Activated B cell treated with CpG ODN at 0.5 μM for 24 hours (primary cell): ENCODE measurements around the gene RNF207. TPM values are rescaled to one million over a fixed set of nuclear protein-coding genes. Genes with fewer than 3 reads are reported as not detected.

Experiments used
- ATAC-seq: fragments of 200-7000 bp; cut with Tn5 transposase; one replicate; pipeline ENCODE4 v1.10.0; 2021; ENCODE audit warnings: low read depth, mild to moderate bottlenecking, moderate library complexity
- CTCF ChIA-PET: fragments of 350-600 bp; sonication (Branson Sonifier 250); formaldehyde crosslinking; loops from one replicate; lab custom pipeline; 2021; ENCODE audit warnings: antibody characterized with exemption; lab: Charles Lee
- POLR2A ChIA-PET: fragments of 350-600 bp; sonication (Branson Sonifier 250); formaldehyde crosslinking; loops from one replicate; lab custom pipeline; 2021; ENCODE audit warnings: antibody characterized with exemption; lab: Charles Lee
- DNase-seq: peaks from one replicate; pipeline ENCODE4 v3.0.0; 2022
- H3K27ac Mint-ChIP-seq: one replicate; pipeline ENCODE4 v1.8.0; 2020; ENCODE audit warnings: mixed read lengths
- H3K27me3 Mint-ChIP-seq: one replicate; pipeline ENCODE4 v1.8.0; 2021; ENCODE audit warnings: mixed read lengths
- H3K36me3 Mint-ChIP-seq: one replicate; pipeline ENCODE4 v1.8.0; 2021; ENCODE audit warnings: low read depth, mixed read lengths
- H3K4me1 Mint-ChIP-seq: one replicate; pipeline ENCODE4 v1.8.0; 2021; ENCODE audit warnings: mixed read lengths
- H3K4me3 Mint-ChIP-seq: one replicate; pipeline ENCODE4 v1.8.0; 2020; ENCODE audit warnings: mild to moderate bottlenecking, mixed read lengths
- H3K9me3 Mint-ChIP-seq: one replicate; pipeline ENCODE4 v1.8.0; 2020; ENCODE audit warnings: mixed read lengths
- intact Hi-C: fragments of 100-400 bp; cut with micrococcal nuclease; formaldehyde crosslinking; loops from one replicate; pipeline ENCODE4 v1.15.1; 2024
- total RNA-seq: library from RNA; stranded (reverse); gene quantifications from 2 replicates; pipeline ENCODE4 v1.2.3, GENCODE V29; 2022
- TF ChIP-seq, protein P1 (sequence below): fragments of 200-600 bp; IDR thresholded peaks from one replicate; pipeline ENCODE4 v1.8.0; 2022; ENCODE audit warnings: antibody characterized with exemption, mild to moderate bottlenecking

Gene RNF207
- total RNA-seq, 1 donor from 2014 or later, result 3.3 TPM

DNA sequence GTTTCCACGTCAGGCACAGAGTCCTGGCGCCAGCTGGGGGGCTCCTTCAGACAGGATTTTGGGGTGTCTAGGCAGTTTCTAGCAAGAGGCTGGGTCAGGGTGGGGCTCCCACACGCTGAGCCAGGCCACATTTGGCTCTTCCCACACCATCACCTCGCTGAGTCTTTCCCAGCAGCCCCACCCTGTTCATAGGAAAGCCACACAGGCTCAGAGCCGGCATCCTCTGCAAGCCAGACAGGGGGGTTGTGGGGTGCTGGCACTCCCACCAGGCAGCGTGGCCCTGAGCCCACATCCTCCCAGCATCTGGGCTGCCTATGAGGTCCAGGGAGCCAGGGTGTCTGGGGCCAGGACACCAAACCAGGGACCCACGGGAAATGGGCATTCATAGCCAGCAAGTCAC, 57.8 kb downstream of the RNF207 start:
- H3K27me3 Mint-ChIP-seq, result peaks cover 15% of the 10 kb centered on the region
- ChIA-PET POLR2A (no interaction called here), CTCF (interaction anchor here (1.9 kb wide), 1 partner anchor 17 kb away, joined by 5 read pairs; no protein-coding TSS in a partner anchor)
- no peaks in the 10 kb centered on the region for H3K36me3 Mint-ChIP-seq
- no peaks in the 10 kb centered on the region for H3K9me3 Mint-ChIP-seq
- intact Hi-C loops, result loop anchor here (5.0 kb wide), 1 partner anchor 84 kb away; no protein-coding TSS in a partner anchor
- ATAC-seq, result no peak
- no peak overlapping the region for H3K27ac Mint-ChIP-seq
- peaks cover 5% of the 10 kb centered on the region for H3K4me1 Mint-ChIP-seq
- TF ChIP-seq, protein P1, sequence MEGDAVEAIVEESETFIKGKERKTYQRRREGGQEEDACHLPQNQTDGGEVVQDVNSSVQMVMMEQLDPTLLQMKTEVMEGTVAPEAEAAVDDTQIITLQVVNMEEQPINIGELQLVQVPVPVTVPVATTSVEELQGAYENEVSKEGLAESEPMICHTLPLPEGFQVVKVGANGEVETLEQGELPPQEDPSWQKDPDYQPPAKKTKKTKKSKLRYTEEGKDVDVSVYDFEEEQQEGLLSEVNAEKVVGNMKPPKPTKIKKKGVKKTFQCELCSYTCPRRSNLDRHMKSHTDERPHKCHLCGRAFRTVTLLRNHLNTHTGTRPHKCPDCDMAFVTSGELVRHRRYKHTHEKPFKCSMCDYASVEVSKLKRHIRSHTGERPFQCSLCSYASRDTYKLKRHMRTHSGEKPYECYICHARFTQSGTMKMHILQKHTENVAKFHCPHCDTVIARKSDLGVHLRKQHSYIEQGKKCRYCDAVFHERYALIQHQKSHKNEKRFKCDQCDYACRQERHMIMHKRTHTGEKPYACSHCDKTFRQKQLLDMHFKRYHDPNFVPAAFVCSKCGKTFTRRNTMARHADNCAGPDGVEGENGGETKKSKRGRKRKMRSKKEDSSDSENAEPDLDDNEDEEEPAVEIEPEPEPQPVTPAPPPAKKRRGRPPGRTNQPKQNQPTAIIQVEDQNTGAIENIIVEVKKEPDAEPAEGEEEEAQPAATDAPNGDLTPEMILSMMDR, result no peak
- no peak overlapping the region for H3K4me3 Mint-ChIP-seq
- DNase-seq, result no peak

DNA sequence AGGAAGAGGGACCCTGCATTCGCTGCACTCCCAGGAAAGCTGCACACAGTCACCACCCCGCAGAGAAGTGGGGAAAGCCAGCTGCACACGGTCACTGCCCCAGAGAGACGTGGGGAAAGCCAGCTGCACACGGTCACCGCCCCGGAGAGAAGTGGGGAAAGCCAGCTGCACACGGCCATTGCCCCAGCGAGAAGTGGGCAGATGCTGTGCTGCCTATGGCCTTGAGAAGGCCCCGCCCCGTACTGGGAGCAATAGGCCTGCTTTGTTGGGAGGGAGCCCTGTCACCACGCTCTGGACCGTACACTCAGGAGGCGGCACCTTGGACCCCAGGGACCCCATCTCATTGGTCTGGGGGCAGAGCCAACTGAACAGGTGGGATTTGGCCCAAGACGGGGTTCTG, 59.2 kb downstream of the RNF207 start:
- ChIA-PET CTCF (no interaction called here), POLR2A (no interaction called here)
- Mint-ChIP-seq H3K9me3 (no peaks in the 10 kb centered on the region), H3K36me3 (no peaks in the 10 kb centered on the region), H3K4me1 (peaks cover 5% of the 10 kb centered on the region), H3K27me3 (peaks cover 6% of the 10 kb centered on the region), H3K4me3 (no peak overlapping the region), H3K27ac (no peak overlapping the region)
- ATAC-seq, result no peak
- intact Hi-C loops, result no loop called here
- no peak for DNase-seq
- TF ChIP-seq, protein P1, result no peak

GRCh38 chr1:6266641-6267040, 60.7 kb downstream of the RNF207 start:
- intact Hi-C loops, result no loop called here
- Mint-ChIP-seq H3K4me3 (no peak overlapping the region), H3K27me3 (peaks cover 4% of the 10 kb centered on the region), H3K9me3 (no peaks in the 10 kb centered on the region), H3K27ac (no peak overlapping the region), H3K36me3 (no peaks in the 10 kb centered on the region), H3K4me1 (peaks cover 3% of the 10 kb centered on the region)
- ChIA-PET CTCF (no interaction called here), POLR2A (no interaction called here)
- no peak for DNase-seq
- no peak for ATAC-seq
- TF ChIP-seq, protein P1, result no peak

DNA sequence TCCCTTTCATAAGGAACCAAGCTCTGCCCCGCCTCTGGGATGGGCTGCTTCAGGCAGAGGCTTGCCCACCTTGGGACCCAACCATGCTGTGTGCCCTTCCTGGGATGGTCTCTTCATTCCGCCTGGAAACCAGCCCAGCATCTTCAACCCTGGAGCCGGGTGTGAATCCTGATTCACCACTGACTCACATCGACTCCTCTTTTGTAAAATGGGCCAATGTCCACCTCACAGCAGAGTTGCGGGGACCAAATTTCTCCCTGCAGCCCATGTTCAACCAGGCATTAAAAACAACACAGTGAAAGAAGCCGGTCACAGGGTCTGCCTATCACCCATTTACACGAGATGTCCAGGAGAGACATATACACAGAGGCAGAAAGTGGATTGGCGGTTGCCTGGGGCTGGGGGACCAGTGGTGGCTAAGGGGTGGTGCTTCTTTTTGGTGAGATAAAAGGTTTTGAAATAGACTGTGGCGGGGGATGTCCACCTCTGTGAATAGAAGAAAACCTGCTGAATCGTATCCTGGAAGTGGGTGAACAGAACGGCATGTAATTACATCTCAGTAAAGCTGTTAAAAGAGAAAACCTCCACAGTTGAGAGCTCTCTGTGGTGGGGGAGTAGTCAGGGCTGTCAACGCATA, 61.9 kb downstream of the RNF207 start:
- Mint-ChIP-seq H3K4me1 (no peaks in the 10 kb centered on the region), H3K36me3 (no peaks in the 10 kb centered on the region), H3K9me3 (no peaks in the 10 kb centered on the region), H3K4me3 (no peak overlapping the region), H3K27ac (no peak overlapping the region), H3K27me3 (no peaks in the 10 kb centered on the region)
- ChIA-PET CTCF (no interaction called here), POLR2A (no interaction called here)
- DNase-seq, result no peak
- TF ChIP-seq, protein P1, result no peak
- no peak for ATAC-seq
- intact Hi-C loops, result no loop called here

GRCh38 chr1:6268415-6268814, 62.5 kb downstream of the RNF207 start:
- CTCF ChIA-PET, result no interaction called here
- Mint-ChIP-seq H3K27me3 (no peaks in the 10 kb centered on the region), H3K27ac (no peak overlapping the region), H3K4me1 (no peaks in the 10 kb centered on the region), H3K36me3 (no peaks in the 10 kb centered on the region), H3K4me3 (no peak overlapping the region), H3K9me3 (no peaks in the 10 kb centered on the region)
- POLR2A ChIA-PET, result no interaction called here
- ATAC-seq (no peak), DNase-seq (no peak)
- TF ChIP-seq, protein P1, result no peak
- intact Hi-C loops, result no loop called here
